C4-2B (cell line): ENCODE measurements around the gene OLA1.

Experiments
- H3K27ac ChIP-seq: fragments of 450-650 bp; 2 replicates; pipeline ENCODE4 v1.5.1; 2017
- ZFX ChIP-seq: fragments of 450-650 bp; IDR thresholded peaks from 2 replicates; pipeline ENCODE4 v1.6.1; 2017
- TF ChIP-seq, protein P1 (sequence below): fragments of 450-650 bp; conservative IDR thresholded peaks from 2 replicates; pipeline ENCODE4 v1.5.1; 2017; ENCODE audit warnings: mild to moderate bottlenecking

The OLA1 gene

DNA sequence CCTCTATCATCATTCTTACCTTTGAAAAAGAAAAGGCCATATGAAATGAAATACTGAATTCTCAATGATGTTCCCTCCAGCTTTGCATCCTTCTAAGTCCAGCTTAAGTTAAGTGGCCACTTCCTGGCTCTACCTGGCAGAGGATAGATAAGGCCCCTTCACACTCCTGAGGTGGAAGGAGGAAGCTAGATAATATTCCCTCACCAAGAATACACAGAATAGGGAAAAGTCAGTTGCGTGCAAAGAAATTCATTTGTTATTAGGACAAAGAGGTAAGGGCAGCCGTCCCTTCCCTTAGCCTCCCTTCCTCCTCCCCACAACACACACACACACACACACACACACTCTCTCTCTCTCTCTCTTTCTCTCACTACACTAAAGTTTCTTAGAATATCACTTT is 37.5 kb downstream of the OLA1 start:
- H3K27ac ChIP-seq = no peak overlapping the region
- TF ChIP-seq ZFX = no peak
- TF ChIP-seq, protein P1, sequence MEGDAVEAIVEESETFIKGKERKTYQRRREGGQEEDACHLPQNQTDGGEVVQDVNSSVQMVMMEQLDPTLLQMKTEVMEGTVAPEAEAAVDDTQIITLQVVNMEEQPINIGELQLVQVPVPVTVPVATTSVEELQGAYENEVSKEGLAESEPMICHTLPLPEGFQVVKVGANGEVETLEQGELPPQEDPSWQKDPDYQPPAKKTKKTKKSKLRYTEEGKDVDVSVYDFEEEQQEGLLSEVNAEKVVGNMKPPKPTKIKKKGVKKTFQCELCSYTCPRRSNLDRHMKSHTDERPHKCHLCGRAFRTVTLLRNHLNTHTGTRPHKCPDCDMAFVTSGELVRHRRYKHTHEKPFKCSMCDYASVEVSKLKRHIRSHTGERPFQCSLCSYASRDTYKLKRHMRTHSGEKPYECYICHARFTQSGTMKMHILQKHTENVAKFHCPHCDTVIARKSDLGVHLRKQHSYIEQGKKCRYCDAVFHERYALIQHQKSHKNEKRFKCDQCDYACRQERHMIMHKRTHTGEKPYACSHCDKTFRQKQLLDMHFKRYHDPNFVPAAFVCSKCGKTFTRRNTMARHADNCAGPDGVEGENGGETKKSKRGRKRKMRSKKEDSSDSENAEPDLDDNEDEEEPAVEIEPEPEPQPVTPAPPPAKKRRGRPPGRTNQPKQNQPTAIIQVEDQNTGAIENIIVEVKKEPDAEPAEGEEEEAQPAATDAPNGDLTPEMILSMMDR = no peak

DNA sequence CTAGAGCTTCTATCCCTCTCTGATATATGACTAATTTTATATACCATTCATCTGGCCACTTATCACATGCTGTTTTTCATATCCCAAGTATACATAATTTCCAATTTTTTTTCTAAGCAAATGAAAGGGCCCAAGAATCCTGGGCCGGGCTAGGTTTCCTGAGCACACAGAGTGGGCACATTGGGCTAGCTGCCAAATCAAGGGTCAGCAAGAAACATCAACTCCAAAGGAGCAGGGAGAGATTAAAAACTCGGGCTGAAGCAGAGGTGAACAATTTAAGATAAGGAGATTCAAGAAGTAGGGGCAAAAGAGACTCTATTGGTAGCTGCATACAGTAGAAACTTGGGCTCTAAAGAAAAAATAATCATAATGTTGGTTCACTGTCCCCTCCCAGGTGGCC is 39.0 kb downstream of the OLA1 start:
- H3K27ac ChIP-seq = no peak overlapping the region
- TF ChIP-seq, protein P1 = no peak
- no peak for TF ChIP-seq ZFX

DNA sequence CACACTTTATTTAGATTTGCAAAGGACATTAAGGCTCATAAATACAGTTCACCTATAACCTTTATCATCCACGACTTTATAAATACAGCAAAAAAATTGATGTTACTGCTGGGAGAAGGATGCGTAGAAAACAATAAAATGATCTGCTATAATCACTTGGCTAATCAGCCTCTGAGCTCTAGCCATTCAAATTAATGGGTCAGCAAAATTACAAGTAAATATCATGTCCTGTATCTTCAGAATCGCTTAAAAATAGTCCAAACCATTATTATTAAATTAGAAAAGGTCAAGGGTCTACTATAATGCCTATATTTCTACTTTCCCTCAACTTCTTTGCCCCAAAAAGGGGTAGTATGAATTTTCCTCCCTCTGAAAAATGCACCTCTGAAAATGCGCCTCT is 40.3 kb downstream of the OLA1 start:
- TF ChIP-seq ZFX = no peak
- TF ChIP-seq, protein P1 = no peak
- no peak overlapping the region for H3K27ac ChIP-seq

DNA sequence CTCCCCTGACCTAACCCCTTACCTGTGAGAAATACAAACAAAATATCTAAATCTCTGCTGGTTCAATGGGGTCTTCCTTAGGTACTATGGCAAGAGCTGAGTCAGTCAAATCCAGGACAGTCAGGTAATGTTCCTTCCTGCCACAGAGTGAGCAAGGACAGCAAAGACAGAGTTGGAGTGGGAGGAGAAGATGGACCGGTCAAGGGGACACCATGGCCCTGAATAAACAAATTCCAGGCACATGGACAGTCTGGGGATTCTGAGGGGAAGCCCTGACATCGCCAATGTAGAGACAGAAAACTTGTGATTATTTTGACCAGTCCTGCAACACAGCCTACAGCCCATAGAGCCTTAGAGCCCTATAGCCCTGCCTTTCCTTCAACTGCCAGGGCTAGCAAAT is 42.8 kb downstream of the OLA1 start:
- H3K27ac ChIP-seq = no peak overlapping the region
- no peak for TF ChIP-seq ZFX

DNA sequence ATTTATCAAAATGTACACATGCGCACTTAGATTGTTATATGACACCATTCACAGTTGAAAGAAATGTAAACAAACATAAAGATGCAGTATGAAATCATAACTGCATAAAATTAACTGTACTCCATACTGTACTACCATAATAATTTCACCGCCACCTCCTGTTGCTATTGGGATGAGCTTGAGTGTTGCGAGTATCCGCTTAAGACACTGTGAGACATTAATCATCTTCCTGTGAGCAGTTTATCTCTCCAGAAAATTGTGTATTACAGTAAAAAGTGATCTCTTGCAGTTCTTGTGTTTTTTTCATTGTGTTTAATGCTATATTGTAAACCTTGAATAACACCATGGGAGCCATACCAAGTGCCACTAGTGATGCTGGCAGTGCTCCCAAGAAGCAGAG is 46.1 kb downstream of the OLA1 start:
- no peak overlapping the region for H3K27ac ChIP-seq
- TF ChIP-seq ZFX = no peak
- TF ChIP-seq, protein P1 = no peak

DNA sequence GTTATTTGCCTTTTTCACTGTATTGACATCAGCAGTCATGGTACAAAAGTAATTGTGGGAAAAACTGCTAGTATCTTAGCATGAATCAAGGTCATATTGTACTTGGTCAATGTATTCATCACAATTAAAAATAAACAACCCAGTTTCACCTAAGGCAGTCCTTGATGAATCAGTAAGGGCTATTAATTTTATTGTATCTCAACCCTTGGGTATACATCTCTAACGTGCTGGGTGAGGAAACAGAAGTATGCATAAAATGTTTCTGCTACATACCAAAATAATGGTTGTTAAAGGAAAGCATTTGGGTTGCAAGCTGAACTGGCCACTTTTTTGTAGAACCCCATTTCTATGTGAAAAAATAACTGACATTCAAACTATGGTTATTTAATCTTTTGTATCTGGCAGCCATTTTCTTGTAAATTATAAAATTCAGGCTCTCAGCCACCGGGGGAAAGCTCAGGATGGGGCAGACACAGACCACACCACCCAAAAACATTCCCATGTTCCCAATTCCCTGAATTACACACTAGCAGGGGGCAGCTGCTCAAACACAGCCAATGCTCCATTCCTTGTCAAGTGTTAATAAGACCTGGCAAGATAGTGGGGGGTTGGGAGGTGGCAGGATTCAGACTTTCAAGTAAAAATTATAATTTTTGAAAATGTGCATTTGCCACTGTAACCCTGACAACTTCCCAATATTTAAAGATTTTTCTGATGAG is 49.3 kb downstream of the OLA1 start:
- TF ChIP-seq ZFX = no peak
- TF ChIP-seq, protein P1 = no peak
- H3K27ac ChIP-seq = no peak overlapping the region

DNA sequence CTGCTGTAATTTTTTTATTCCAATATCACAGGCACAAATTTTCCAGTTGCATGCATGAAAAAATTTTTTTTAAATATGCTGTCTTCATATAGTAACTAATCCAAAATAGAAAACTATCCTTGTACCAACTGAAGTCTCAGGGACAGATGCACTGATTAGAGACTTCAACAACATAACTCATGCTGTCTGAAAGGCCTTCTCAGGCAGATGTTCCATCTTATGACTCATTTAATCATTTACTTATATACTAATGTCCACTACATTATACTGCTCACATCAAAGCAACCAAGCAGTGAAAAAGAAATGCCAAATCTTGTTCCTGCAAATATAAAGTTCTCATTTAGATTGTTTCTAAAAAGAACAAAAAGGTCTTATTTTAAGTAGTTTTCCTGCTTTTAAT is 53.1 kb downstream of the OLA1 start:
- H3K27ac ChIP-seq = no peak overlapping the region
- TF ChIP-seq, protein P1 = no peak
- no peak for TF ChIP-seq ZFX

DNA sequence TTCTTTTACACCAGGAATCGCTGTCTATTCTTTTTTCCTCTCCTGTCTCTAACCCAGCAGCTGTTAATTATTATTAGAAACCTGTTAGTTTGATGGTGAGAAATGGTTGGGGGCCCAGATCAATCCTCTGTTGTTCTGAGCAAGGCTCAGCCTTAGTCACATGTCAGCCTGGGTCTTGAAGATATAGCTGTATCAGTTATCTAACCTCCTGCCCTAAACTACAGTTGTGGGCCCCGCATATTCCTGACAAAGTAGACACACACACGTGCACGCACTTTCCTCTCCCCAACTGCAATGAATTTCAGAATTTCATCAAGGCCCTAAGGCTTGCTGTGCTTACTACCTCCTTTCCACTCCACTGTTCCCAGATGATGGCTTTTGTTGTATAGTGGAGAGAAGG is 54.6 kb downstream of the OLA1 start:
- no peak overlapping the region for H3K27ac ChIP-seq
- TF ChIP-seq, protein P1 = no peak
- no peak for TF ChIP-seq ZFX
